GM12878 (cell line): Measurements from ENCODE around the gene DPYSL4. TPM values are rescaled to one million over a fixed set of nuclear protein-coding genes. Genes with fewer than 3 reads are reported as not detected.

ENCODE experiments used
- ATF7 ChIP-seq: fragments of 450-650 bp; IDR thresholded peaks from 2 replicates; pipeline ENCODE4 v1.6.1; 2016; ENCODE audit warnings: low read depth, mild to moderate bottlenecking
- BACH1 ChIP-seq: fragments of 450-650 bp; IDR thresholded peaks from 2 replicates; pipeline ENCODE4 v1.6.1; 2017; ENCODE audit warnings: mild to moderate bottlenecking, borderline replicate concordance
- BRCA1 ChIP-seq: IDR thresholded peaks from 2 replicates; pipeline ENCODE4 v1.6.1; 2011; ENCODE audit warnings: low read depth, low read length, improper control_type of control experiment
- GATAD2B ChIP-seq: fragments of 450-650 bp; conservative IDR thresholded peaks from 2 replicates; pipeline ENCODE4 v1.6.1; 2017; ENCODE audit warnings: low read depth, mild to moderate bottlenecking, moderate library complexity
- KAT2A ChIP-seq: conservative IDR thresholded peaks from 2 replicates; pipeline ENCODE4 v1.6.1; 2011; ENCODE audit warnings: low read depth, low read length; ENCODE audit not compliant: control insufficient read depth
- NBN ChIP-seq: fragments of 450-650 bp; IDR thresholded peaks from 2 replicates; pipeline ENCODE4 v1.6.1; 2016
- SKIL ChIP-seq: fragments of 450-650 bp; IDR thresholded peaks from 2 replicates; pipeline ENCODE4 v1.6.1; 2017; ENCODE audit warnings: mild to moderate bottlenecking, low read depth, inconsistent platforms; ENCODE audit not compliant: poor library complexity, severe bottlenecking
- ZNF217 ChIP-seq: fragments of 450-650 bp; IDR thresholded peaks from 2 replicates; pipeline ENCODE4 v1.6.1; 2017; ENCODE audit warnings: antibody characterized with exemption, mild to moderate bottlenecking
- polyA plus RNA-seq, 11 experiments: library from polyadenylated mRNA; depleted of rRNA in 4 of 11; unstranded in 6 of 11; stranded (reverse) in 5 of 11; fragments of >200 nt; fragmentation: Nextera tagmentation in 4 of 11; fragmentation: Illumina TruSeq in 1 of 11; extraction: Ambion mirVana in 4 of 11; extraction: Trizol in 1 of 11; gene quantifications; 1 replicate in 1 of 11; 2 replicates in 10 of 11; pipeline versions ENCODE4 v1.2.1 to v1.2.3, GENCODE V29; 2011 to 2016; ENCODE audit warnings: inconsistent platforms in 2 of 11, missing spikeins in 2 of 11, low read depth in 1 of 11
- total RNA-seq, 4 experiments: library from RNA; depleted of rRNA in 3 of 4; stranded (reverse); fragments of >200 nt in 3 of 4; fragmentation: Illumina TruSeq in 1 of 4; extraction: Trizol in 1 of 4; gene quantifications; 2 replicates each; pipeline versions ENCODE4 v1.2.1 to v1.2.3, GENCODE V29; 2013 to 2021
- TF ChIP-seq, protein P1 (sequence below): fragments of 450-650 bp; IDR thresholded peaks from 2 replicates; pipeline ENCODE4 v1.6.1; 2016; ENCODE audit warnings: mild to moderate bottlenecking
- TF ChIP-seq, protein P2 (sequence below): fragments of 450-650 bp; formaldehyde crosslinking; IDR thresholded peaks from 2 replicates; pipeline ENCODE4 v1.5.0; 2022; ENCODE audit warnings: mild to moderate bottlenecking, missing genetic modification characterization

The DPYSL4 gene
- total and polyA plus RNA-seq, 10 of the 15 experiments (the other 5 are each of a cell fraction or from before 2014, with no cell fraction given) = 0.10 to 0.21 TPM; not detected in 8

DNA sequence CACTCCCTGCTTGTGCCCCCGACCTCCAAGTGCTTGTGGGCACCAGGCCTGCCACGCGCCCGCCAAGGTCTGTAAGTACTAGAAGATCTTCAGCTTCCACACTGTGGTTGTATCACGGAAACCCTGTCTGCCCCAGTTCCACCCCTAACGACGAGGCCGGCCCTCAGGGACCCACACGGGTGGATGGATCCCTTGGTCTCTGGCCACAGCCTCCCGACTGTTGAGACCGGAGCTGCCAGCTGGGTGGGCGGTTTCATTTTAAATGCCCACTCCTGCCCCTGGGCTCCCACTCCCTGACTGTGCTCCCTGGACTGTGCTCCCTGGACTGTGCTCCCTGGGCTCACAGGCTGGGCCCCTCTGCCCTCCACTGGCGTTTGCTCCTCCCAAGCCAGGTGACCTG lies 50.1 kb downstream of the DPYSL4 start (continued):
- TF ChIP-seq SKIL (no peak), KAT2A (no peak), BRCA1 (no peak), GATAD2B (no peak), ZNF217 (no peak), BACH1 (no peak), ATF7 (no peak), NBN (no peak)
- TF ChIP-seq, protein P1, sequence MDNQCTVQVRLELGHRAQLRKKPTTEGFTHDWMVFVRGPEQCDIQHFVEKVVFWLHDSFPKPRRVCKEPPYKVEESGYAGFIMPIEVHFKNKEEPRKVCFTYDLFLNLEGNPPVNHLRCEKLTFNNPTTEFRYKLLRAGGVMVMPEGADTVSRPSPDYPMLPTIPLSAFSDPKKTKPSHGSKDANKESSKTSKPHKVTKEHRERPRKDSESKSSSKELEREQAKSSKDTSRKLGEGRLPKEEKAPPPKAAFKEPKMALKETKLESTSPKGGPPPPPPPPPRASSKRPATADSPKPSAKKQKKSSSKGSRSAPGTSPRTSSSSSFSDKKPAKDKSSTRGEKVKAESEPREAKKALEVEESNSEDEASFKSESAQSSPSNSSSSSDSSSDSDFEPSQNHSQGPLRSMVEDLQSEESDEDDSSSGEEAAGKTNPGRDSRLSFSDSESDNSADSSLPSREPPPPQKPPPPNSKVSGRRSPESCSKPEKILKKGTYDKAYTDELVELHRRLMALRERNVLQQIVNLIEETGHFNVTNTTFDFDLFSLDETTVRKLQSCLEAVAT = no peak
- TF ChIP-seq, protein P2, sequence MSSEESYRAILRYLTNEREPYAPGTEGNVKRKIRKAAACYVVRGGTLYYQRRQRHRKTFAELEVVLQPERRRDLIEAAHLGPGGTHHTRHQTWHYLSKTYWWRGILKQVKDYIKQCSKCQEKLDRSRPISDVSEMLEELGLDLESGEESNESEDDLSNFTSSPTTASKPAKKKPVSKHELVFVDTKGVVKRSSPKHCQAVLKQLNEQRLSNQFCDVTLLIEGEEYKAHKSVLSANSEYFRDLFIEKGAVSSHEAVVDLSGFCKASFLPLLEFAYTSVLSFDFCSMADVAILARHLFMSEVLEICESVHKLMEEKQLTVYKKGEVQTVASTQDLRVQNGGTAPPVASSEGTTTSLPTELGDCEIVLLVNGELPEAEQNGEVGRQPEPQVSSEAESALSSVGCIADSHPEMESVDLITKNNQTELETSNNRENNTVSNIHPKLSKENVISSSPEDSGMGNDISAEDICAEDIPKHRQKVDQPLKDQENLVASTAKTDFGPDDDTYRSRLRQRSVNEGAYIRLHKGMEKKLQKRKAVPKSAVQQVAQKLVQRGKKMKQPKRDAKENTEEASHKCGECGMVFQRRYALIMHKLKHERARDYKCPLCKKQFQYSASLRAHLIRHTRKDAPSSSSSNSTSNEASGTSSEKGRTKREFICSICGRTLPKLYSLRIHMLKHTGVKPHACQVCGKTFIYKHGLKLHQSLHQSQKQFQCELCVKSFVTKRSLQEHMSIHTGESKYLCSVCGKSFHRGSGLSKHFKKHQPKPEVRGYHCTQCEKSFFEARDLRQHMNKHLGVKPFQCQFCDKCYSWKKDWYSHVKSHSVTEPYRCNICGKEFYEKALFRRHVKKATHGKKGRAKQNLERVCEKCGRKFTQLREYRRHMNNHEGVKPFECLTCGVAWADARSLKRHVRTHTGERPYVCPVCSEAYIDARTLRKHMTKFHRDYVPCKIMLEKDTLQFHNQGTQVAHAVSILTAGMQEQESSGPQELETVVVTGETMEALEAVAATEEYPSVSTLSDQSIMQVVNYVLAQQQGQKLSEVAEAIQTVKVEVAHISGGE (CRISPR knock-in tag) = no peak
